Urinary bladder (tissue), 4 donors: Measurements from ENCODE around the gene ATF5. TPM values are rescaled to one million over a fixed set of nuclear protein-coding genes. Genes with fewer than 3 reads are reported as not detected.

ENCODE experiments used
- DNase-seq: peaks from one replicate; pipeline ENCODE4 v3.0.0-alpha.2; 2015; ENCODE audit errors: extremely low spot score
- H3K27ac ChIP-seq: one replicate; pipeline ENCODE4 v1.5.1; 2013; ENCODE audit warnings: low read depth, mild to moderate bottlenecking, moderate library complexity
- H3K36me3 ChIP-seq: one replicate; pipeline ENCODE4 v1.6.1; 2013; ENCODE audit warnings: mild to moderate bottlenecking, moderate library complexity; ENCODE audit not compliant: insufficient read depth
- H3K4me1 ChIP-seq: one replicate; pipeline ENCODE4 v1.6.1; 2013; ENCODE audit warnings: mild to moderate bottlenecking, moderate library complexity; ENCODE audit not compliant: insufficient read depth
- H3K4me3 ChIP-seq: one replicate; pipeline ENCODE4 v1.5.1; 2013; ENCODE audit warnings: low read depth, low read length
- WGBS: extraction: QIAGEN DNeasy Blood & Tissue Kit; methylation state at CpG from one replicate; pipeline ENCODE4 v1.1.7; 2013; 5-methylcytosine and 5-hydroxymethylcytosine counted together
- polyA plus RNA-seq: library from polyadenylated mRNA; stranded (reverse); fragments of 200-250 nt; gene quantifications from one replicate; pipeline ENCODE4 v1.2.3, GENCODE V29; 2013
- total RNA-seq: library from RNA; depleted of rRNA; stranded (reverse); fragments of >200 nt; gene quantifications from one replicate; pipeline ENCODE4 v1.2.3, GENCODE V29; 2014
- donor health status: healthy with polysubstance abuse.
- donor health status: healthy.

ATF5 gene
- total and polyA plus RNA-seq, 2 donors: 2.4 to 35.4 TPM

- 93% methylated on average over 23 of the region's 23 CpGs for WGBS
- Histone ChIP-seq H3K4me1 (no peaks in the 10 kb centered on the region), H3K27ac (no peak overlapping the region), H3K36me3 (no peaks in the 10 kb centered on the region), H3K4me3 (no peak overlapping the region)
- no peak for DNase-seq
Measured at GRCh38 chr19:49907745-49908446, 21.1 kb upstream of the ATF5 start.

- 97% methylated on average over 37 of the region's 37 CpGs for WGBS
- DNase-seq: no peak
- no peak overlapping the region for H3K27ac ChIP-seq
- no peaks in the 10 kb centered on the region for H3K36me3 ChIP-seq
- no peak overlapping the region for H3K4me3 ChIP-seq
- H3K4me1 ChIP-seq: no peaks in the 10 kb centered on the region
Measured at GRCh38 chr19:49908480-49909420, 20.3 kb upstream of the ATF5 start.

- Histone ChIP-seq H3K36me3 (no peaks in the 10 kb centered on the region), H3K27ac (no peak overlapping the region), H3K4me3 (no peak overlapping the region), H3K4me1 (no peaks in the 10 kb centered on the region)
- no peak for DNase-seq
- 91% methylated on average over 5 of the region's 5 CpGs for WGBS
Measured at GRCh38 chr19:49910179-49910578, 18.8 kb upstream of the ATF5 start.

DNA sequence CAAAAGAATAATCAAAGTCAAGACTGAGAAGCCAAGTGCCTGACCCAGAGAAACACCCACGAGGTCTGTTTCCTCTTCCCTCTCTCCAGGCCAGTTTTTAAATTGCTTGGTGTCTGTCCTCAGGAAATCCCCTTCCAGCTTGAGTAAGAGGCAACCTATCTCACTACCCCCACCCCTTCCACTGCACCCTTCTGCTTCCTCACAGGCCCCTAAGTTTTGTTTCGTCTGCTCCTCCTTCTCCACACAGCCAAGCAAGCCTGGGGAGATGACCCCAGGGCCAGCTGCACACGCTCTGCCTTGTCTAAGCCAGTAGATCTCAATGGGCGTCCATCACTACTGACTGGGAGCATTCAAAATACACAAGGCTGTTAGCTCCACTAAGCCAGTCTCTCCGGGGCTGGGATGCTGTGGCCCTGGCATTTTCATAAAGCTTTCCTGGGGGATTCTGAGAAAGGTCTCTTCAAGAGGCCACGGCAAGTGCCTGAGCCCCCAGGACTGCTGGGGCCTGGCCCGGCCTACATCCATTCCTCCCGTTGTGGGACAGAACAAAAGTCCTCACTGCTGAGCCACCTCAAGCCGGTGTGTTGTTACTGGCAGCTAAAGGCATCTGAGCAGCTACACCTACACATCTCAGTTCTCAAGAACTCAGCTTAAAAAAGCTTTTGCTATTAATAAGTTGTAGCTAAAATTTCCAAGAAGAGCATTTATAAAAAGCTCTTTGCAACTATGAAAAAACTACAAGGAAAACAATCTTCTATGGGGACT lies 17.4 kb upstream of the ATF5 start:
- no peaks in the 10 kb centered on the region for H3K36me3 ChIP-seq
- 72% methylated on average over 9 of the region's 9 CpGs for WGBS
- no peaks in the 10 kb centered on the region for H3K4me1 ChIP-seq
- no peak overlapping the region for H3K4me3 ChIP-seq
- no peak for DNase-seq
- no peak overlapping the region for H3K27ac ChIP-seq

DNA sequence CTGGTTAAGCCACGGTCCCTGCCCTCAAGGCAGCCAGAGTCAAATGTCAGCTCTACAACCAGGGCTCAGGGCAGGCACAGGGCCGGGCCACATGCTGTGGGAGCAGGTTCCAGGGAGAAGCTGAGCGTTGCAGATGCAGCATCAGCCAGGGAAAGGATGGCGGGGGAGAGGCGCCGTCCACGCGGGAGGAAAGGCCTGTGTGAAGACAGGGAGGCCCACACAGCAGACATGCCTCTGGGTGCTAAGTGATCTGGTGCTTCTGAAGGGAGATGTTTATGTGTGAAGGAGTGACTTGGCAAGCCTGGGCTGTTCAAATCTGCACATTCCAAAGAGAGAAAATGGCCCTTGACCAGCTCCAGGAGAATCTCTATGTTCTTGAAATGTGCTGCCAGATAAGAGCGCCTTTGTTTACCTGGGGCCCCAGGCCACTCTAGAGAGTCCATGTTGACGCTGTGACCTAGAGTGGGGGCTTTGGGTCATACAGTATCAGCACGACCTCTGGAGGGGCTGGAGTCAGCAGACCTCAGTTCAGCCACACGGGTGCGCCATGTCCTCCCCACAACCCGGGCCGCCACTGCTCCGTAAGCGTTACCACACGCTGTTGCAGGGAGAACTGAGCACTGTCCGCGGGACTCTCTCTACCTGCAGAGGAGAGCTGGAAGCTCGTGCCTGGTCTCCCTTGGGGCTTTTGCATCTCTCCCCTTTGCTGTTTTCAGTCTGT lies 15.9 kb upstream of the ATF5 start:
- Histone ChIP-seq H3K36me3 (no peaks in the 10 kb centered on the region), H3K27ac (no peak overlapping the region), H3K4me3 (no peak overlapping the region), H3K4me1 (no peaks in the 10 kb centered on the region)
- no peak for DNase-seq
- WGBS: 81% methylated on average over 21 of the region's 21 CpGs

DNA sequence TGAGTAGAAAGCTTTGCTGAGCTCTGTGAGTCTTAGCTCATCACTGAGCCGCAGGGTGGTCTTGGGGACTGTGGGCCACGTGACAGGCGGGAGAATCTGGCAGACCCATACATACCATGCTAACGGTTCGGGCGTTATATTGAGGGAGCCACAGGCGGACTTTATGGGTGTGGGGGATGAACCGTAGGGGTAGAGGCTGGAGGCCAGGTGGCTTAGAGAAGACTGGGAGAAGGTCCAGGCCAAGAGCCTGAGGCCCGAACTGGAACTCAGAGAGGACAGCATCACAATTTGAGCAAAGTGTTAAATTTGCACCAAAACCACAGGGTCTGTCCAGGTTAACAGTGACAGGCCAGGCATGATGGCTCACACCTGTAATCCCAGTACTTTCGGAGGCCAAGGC lies 15.3 kb upstream of the ATF5 start:
- DNase-seq: no peak
- Histone ChIP-seq H3K4me1 (no peaks in the 10 kb centered on the region), H3K4me3 (no peak overlapping the region), H3K27ac (no peak overlapping the region), H3K36me3 (no peaks in the 10 kb centered on the region)
- 86% methylated on average over 10 of the region's 10 CpGs for WGBS

GRCh38 chr19:49915271-49915670 lies 13.7 kb upstream of the ATF5 start:
- Histone ChIP-seq H3K27ac (no peak overlapping the region), H3K4me1 (no peaks in the 10 kb centered on the region), H3K4me3 (no peak overlapping the region), H3K36me3 (no peaks in the 10 kb centered on the region)
- no peak for DNase-seq
- 97% methylated on average over 6 of the region's 6 CpGs for WGBS

DNA sequence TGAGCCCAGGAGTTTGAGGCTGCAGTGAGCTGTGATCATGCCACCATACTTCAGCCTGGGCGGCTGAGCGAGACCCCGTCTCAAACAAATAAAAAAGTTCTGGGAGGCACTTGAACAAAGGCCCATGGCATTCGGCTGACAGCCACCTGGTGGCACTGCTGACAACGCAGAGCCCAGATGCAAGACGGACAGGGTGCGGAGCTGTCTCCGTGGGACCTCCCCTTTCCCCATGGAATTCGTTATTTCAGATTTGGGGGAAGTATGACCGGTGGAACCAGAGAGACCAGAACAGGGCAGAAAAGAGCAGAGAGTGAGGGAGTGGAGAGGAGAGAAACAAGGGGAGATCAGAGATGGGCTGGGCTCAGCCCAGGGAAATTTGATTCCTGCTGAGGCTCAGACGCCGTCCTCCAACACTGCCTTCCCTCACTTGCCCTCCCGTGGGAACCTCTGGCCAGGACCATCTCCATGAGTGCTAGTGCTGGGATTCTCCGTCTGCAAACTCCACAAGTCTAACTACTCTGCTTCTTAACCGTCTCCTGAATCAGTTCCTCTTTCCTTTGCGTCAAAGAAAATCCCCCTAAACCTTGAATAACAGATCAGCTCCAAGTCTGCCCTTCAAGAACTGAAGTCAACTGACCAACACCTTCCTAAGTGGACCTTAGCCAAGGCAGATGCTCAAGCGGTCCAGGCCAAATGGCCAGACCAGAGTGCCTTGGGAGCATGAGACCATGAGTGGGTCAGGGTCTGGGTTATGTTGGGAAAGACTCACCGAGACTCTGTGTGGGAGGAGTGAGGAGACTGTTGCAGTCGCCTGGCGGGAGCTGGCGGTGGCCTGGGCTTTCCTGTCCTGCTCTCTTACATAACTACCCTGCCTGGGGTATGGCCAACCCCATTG lies 11.9 kb upstream of the ATF5 start:
- Histone ChIP-seq H3K4me3 (no peak overlapping the region), H3K4me1 (no peaks in the 10 kb centered on the region), H3K27ac (no peak overlapping the region), H3K36me3 (no peaks in the 10 kb centered on the region)
- no peak for DNase-seq
- 88% methylated on average over 21 of the region's 21 CpGs for WGBS

DNA sequence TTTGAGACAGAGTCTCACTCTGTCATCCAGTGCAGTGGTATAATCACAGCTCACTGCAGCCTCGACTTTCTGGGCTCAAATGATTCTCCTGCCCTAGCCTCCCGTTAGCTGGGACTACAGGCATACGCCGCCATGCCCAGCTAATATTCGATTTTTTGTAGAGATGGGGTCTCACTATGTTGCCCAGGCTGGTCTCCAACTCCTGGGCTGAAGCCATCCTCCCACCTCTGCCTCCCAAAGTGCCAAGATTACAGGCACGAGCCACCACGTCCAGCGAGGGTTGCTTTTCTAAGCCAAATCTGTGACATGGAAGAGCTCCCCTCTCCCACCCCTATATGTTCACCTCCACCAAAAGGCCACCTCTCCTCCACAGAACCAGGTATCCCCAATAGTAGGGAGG lies 10.9 kb upstream of the ATF5 start:
- 95% methylated on average over 8 of the region's 8 CpGs for WGBS
- Histone ChIP-seq H3K4me1 (no peaks in the 10 kb centered on the region), H3K27ac (no peak overlapping the region), H3K36me3 (no peaks in the 10 kb centered on the region), H3K4me3 (no peak overlapping the region)
- DNase-seq: no peak

- Histone ChIP-seq H3K4me3 (no peak overlapping the region), H3K36me3 (no peaks in the 10 kb centered on the region), H3K27ac (no peak overlapping the region), H3K4me1 (no peaks in the 10 kb centered on the region)
- no peak for DNase-seq
- WGBS: 93% methylated on average over 24 of the region's 24 CpGs
Measured at GRCh38 chr19:49920624-49921363, 8.2 kb upstream of the ATF5 start.

GRCh38 chr19:49921871-49922795 lies 6.9 kb upstream of the ATF5 start:
- Histone ChIP-seq H3K36me3 (no peaks in the 10 kb centered on the region), H3K4me1 (no peaks in the 10 kb centered on the region), H3K27ac (no peak overlapping the region), H3K4me3 (no peak overlapping the region)
- no peak for DNase-seq
- WGBS: 85% methylated on average over 22 of the region's 22 CpGs
